HFFc6 (cell line): ENCODE results near the gene SPSB2. TPM values are rescaled to one million over a fixed set of nuclear protein-coding genes. Genes with fewer than 3 reads are reported as not detected.
A peak's percentile ranks its signal among the peaks of the same experiment; 100 is the strongest.

ENCODE experiments used
- DNase-seq: peaks from one replicate; pipeline ENCODE4 v3.0.0-alpha.2; 2018
- H3K27ac Mint-ChIP-seq: 2 replicates; pipeline ENCODE4 v1.8.0; 2020; ENCODE audit warnings: mild to moderate bottlenecking, mixed read lengths
- H3K27me3 Mint-ChIP-seq: 2 replicates; pipeline ENCODE4 v1.8.0; 2021; ENCODE audit warnings: mild to moderate bottlenecking, moderate library complexity, mixed read lengths; ENCODE audit not compliant: insufficient read depth
- H3K36me3 Mint-ChIP-seq: 2 replicates; pipeline ENCODE4 v1.8.0; 2021; ENCODE audit warnings: low read depth, mixed read lengths
- H3K4me1 Mint-ChIP-seq: 2 replicates; pipeline ENCODE4 v1.8.0; 2020; ENCODE audit warnings: low read depth, mixed read lengths
- H3K4me3 Mint-ChIP-seq: 2 replicates; pipeline ENCODE4 v1.8.0; 2020; ENCODE audit warnings: mild to moderate bottlenecking, moderate library complexity, mixed read lengths
- H3K9me3 Mint-ChIP-seq: 2 replicates; pipeline ENCODE4 v1.8.0; 2020; ENCODE audit warnings: mild to moderate bottlenecking, mixed read lengths
- total RNA-seq, 6 experiments: library from RNA; stranded (reverse); fragmentation: NEBNext Ultra II Directional; extraction: Animal tissue kit (Norgen Biotek cat#: 25700); gene quantifications; 2 replicates in 1 of 6; 3 replicates in 5 of 6; pipeline ENCODE4 v1.2.3, GENCODE V29; 2021
- TF ChIP-seq, protein P1 (sequence below): fragments of 200-600 bp; sonication (generic); IDR thresholded peaks from 2 replicates; pipeline ENCODE4 v1.5.0; 2021; ENCODE audit warnings: antibody characterized with exemption, mild to moderate bottlenecking

SPSB2 gene
- total RNA-seq, 6 experiments from 2014 or later, result 12.1 to 13.9 (median 13.0) TPM

DNA sequence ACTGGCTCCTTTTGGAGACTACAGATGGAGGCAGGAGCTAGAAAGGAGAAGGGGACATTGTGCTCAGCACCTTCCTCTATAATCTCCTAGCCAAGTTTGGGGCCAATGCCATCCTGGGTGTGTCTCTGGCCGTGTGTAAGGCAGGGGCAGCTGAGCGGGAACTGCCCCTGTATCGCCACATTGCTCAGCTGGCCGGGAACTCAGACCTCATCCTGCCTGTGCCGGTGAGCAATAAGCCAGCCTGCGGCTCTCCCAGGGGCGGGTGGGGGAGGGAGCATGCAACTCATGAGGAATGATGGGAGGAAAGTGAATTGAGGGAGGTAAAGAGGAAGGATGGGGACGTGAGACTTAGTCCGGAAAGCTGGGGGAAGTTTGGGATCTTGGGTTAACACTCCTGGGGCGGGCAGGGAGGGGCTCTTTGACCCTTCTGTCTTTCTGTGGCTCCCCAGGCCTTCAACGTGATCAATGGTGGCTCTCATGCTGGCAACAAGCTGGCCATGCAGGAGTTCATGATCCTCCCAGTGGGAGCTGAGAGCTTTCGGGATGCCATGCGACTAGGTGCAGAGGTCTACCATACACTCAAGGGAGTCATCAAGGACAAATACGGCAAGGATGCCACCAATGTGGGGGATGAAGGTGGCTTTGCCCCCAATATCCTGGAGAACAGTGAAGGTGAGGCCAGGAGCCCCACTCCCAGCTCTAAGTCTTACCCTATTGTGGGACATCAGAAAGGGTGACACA is 44.6 kb upstream of the SPSB2 start:
- Mint-ChIP-seq H3K9me3 (no peaks in the 10 kb centered on the region), H3K27ac (peak overlapping the region; percentile 57; the same call in 1 of the 2 replicates), H3K4me3 (no peak overlapping the region), H3K4me1 (peaks cover 37% of the 10 kb centered on the region), H3K27me3 (peaks cover 4% of the 10 kb centered on the region), H3K36me3 (peaks cover 4% of the 10 kb centered on the region; the same call in 1 of the 2 replicates)
- no peak for DNase-seq
- TF ChIP-seq, protein P1, sequence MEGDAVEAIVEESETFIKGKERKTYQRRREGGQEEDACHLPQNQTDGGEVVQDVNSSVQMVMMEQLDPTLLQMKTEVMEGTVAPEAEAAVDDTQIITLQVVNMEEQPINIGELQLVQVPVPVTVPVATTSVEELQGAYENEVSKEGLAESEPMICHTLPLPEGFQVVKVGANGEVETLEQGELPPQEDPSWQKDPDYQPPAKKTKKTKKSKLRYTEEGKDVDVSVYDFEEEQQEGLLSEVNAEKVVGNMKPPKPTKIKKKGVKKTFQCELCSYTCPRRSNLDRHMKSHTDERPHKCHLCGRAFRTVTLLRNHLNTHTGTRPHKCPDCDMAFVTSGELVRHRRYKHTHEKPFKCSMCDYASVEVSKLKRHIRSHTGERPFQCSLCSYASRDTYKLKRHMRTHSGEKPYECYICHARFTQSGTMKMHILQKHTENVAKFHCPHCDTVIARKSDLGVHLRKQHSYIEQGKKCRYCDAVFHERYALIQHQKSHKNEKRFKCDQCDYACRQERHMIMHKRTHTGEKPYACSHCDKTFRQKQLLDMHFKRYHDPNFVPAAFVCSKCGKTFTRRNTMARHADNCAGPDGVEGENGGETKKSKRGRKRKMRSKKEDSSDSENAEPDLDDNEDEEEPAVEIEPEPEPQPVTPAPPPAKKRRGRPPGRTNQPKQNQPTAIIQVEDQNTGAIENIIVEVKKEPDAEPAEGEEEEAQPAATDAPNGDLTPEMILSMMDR, result no peak

DNA sequence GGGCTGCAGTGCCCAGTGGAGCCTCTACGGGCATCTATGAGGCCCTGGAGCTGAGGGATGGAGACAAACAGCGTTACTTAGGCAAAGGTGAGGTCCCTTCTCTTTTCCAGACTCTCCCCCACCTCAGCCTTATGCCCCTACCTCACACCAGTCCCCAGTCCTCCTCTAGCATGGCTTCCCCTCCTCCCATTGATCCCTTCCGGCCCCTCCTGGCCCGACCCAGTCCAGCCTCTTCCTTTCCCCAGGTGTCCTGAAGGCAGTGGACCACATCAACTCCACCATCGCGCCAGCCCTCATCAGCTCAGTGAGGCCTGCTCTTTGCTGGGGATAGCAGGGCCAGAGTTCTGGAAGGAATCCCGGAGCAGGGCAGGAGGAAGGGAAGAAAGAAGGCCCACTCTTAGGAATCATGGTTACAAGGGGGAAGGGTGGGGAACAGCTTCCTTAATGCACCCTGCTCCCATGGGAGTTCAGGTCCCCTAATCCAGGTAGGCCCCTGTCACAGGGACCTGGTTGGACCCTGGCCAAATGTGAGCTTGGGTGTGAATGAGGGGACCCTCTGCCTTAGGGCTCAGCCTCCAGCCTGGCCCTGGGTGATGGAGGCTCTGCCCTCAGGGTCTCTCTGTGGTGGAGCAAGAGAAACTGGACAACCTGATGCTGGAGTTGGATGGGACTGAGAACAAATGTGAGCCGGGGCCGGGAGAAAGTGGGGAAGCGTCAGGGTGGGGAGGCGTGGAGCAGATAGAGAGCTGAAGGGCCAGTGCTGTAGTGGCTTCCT is 43.5 kb upstream of the SPSB2 start:
- H3K4me3 Mint-ChIP-seq, result peak overlapping the region; percentile 36; the same call in 1 of the 2 replicates
- DNase-seq, result no peak
- peaks cover 37% of the 10 kb centered on the region for H3K4me1 Mint-ChIP-seq
- H3K9me3 Mint-ChIP-seq, result no peaks in the 10 kb centered on the region
- H3K36me3 Mint-ChIP-seq, result peaks cover 4% of the 10 kb centered on the region; the same call in 1 of the 2 replicates
- TF ChIP-seq, protein P1, result no peak
- peaks cover 4% of the 10 kb centered on the region for H3K27me3 Mint-ChIP-seq
- H3K27ac Mint-ChIP-seq, result peak overlapping the region; percentile 57; the same call in 1 of the 2 replicates

DNA sequence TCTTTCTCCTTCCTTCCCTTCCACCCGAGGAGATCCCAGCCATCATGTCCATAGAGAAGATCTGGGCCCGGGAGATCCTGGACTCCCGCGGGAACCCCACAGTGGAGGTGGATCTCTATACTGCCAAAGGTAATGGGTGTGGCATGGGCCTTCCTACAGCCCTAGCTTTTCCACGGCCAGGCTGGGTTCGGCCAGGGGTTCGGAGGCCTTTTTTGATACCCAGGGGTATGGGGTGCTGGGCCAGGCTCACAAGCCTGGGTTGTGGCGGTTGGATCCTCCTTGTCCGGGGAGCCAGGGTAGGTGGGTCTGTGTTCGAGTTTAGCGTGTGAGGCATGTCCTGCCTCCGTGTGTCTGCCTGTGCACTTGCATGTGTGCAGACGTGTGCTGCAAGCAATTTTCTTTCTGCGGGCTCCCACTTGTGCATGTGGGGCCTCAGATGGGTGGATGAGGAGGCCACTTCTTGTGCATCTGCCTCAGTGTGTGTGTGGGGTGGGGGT is 42.7 kb upstream of the SPSB2 start:
- peaks cover 37% of the 10 kb centered on the region for H3K4me1 Mint-ChIP-seq
- H3K27ac Mint-ChIP-seq, result no peak overlapping the region
- H3K36me3 Mint-ChIP-seq, result peaks cover 4% of the 10 kb centered on the region; the same call in 1 of the 2 replicates
- TF ChIP-seq, protein P1, result no peak
- H3K4me3 Mint-ChIP-seq, result peak overlapping the region; percentile 94
- H3K9me3 Mint-ChIP-seq, result no peaks in the 10 kb centered on the region
- no peak for DNase-seq
- H3K27me3 Mint-ChIP-seq, result peaks cover 4% of the 10 kb centered on the region

DNA sequence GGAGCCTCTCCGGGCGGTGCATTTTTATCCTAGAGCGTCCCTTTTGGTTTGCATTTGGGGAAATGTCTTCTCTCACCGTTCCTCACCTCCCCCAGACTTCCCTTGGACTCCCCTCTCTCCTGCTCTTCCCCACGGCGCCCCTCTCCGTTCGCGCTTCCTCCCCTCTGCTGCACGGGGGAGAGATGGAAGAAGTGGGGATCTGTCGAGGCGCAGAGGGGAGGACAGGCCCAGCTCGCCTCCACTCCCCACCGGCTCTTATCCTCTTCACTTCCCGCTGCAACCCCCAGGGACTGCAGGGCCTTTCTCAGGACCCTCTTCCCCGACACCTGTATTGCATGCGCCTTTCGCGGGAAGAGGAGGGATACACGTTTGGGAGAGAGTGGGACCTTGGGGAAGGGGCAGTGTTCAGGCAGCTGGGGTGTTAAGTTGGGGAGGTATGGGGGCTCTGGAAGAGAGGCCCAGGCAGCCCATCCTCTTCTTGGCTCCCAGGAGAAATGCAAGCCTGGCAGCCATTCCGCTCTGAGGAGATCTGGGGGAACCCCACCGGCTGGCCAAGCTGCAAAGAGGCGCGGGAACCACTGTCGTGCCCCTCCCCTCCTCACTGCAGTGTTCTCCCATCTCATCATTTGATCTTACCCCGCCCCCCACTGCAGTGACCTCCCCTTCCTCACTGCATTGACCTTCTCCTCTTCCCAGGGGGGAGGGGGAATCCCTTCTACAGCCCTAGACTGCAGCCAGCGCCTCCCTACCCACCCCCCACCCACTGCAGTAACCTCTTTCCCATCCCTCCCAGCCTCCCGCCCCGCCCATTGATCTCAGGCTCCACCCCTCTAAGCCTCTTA is 42.1 kb upstream of the SPSB2 start:
- Mint-ChIP-seq H3K27me3 (peaks cover 4% of the 10 kb centered on the region), H3K4me3 (peak overlapping the region; percentile 94), H3K9me3 (no peaks in the 10 kb centered on the region), H3K36me3 (peaks cover 4% of the 10 kb centered on the region; the same call in 1 of the 2 replicates), H3K27ac (peak overlapping the region; percentile 64), H3K4me1 (peaks cover 37% of the 10 kb centered on the region)
- TF ChIP-seq, protein P1, result no peak
- no peak for DNase-seq
